ENCODE results near the gene ADAMTS17.

Gene ADAMTS17

GRCh38 chr15:100019601-100020000 is 322.2 kb downstream of the ADAMTS17 start:
- no peak for DNase-seq (ENCODE audit: low read depth)
- no peak for TF ChIP-seq CTCF (conservative IDR thresholded peaks at IDR 0.05; ENCODE audit: low read length)
- no peak overlapping the region for H3K4me3 ChIP-seq (ENCODE audit: low read length)

- DNase-seq (ENCODE audit: low read depth), result no peak
- H3K4me3 ChIP-seq (ENCODE audit: low read length), result no peak overlapping the region
- no peak for TF ChIP-seq CTCF (conservative IDR thresholded peaks at IDR 0.05; ENCODE audit: low read length)
Observed at GRCh38 chr15:100018191-100018590, 323.6 kb downstream of the ADAMTS17 start.

GRCh38 chr15:100017140-100017539 is 324.6 kb downstream of the ADAMTS17 start:
- no peak overlapping the region for H3K4me3 ChIP-seq (ENCODE audit: low read length)
- DNase-seq (ENCODE audit: low read depth), result no peak
- TF ChIP-seq CTCF (conservative IDR thresholded peaks at IDR 0.05; ENCODE audit: low read length), result no peak

GRCh38 chr15:100016632-100017031 is 325.1 kb downstream of the ADAMTS17 start:
- DNase-seq (ENCODE audit: low read depth), result no peak
- no peak for TF ChIP-seq CTCF (conservative IDR thresholded peaks at IDR 0.05; ENCODE audit: low read length)
- no peak overlapping the region for H3K4me3 ChIP-seq (ENCODE audit: low read length)

GRCh38 chr15:100011235-100011634 is 330.5 kb downstream of the ADAMTS17 start:
- TF ChIP-seq CTCF (conservative IDR thresholded peaks at IDR 0.05; ENCODE audit: low read length), result no peak
- no peak overlapping the region for H3K4me3 ChIP-seq (ENCODE audit: low read length)
- DNase-seq (ENCODE audit: low read depth), result no peak

GRCh38 chr15:100009372-100009771 is 332.4 kb downstream of the ADAMTS17 start:
- DNase-seq (ENCODE audit: low read depth), result no peak
- TF ChIP-seq CTCF (conservative IDR thresholded peaks at IDR 0.05; ENCODE audit: low read length), result no peak
- H3K4me3 ChIP-seq (ENCODE audit: low read length), result no peak overlapping the region

GRCh38 chr15:100008258-100008657 is 333.5 kb downstream of the ADAMTS17 start:
- TF ChIP-seq CTCF (conservative IDR thresholded peaks at IDR 0.05; ENCODE audit: low read length), result no peak
- DNase-seq (ENCODE audit: low read depth), result no peak
- no peak overlapping the region for H3K4me3 ChIP-seq (ENCODE audit: low read length)
